Measurements from ENCODE around the gene ACSS3.

DNA sequence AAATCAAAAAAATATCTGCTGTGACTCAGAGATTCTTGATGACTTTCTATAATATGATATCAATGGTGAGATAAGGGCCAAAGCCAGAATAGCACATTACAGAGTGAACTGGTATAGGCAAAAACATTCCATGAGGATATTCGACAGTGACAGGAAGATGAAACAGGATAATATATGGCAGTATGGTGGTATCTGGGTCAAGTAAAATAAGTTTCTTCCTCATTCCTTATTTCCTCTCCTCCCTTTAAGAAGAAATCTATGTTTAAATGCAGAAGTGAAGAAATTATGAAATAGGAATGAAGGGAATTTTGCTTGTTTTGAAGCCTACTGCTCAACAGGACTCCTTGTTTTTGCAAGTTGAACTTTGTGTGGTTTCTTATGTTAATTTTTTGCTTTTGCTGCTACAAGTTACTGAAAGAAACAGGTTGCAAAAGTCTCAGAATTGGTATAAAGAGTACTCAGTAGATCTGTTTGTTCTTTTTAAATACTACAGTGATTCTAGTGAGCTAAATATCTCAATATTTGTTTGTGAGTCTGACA, 7.0 kb downstream of the ACSS3 start:
- TF ChIP-seq POLR2A (IDR thresholded peaks at IDR 0.05; ENCODE audit: low read depth, low read length) = no peak
- no peak for TF ChIP-seq TAF1 (IDR thresholded peaks at IDR 0.05; ENCODE audit: borderline replicate concordance, low read depth, low read length)
- TF ChIP-seq POLR2AphosphoS5 (IDR thresholded peaks at IDR 0.05; ENCODE audit: low read depth, low read length) = no peak
